Endothelial cell (in vitro differentiated cells): ENCODE results near the gene TMEM176B. TPM values are rescaled to one million over a fixed set of nuclear protein-coding genes. Genes with fewer than 3 reads are reported as not detected.

Source experiments
- DNase-seq: peaks from one replicate; pipeline ENCODE4 v3.0.0; 2021; ENCODE audit warnings: low spot score
- H3K27ac Mint-ChIP-seq: one replicate; pipeline ENCODE4 v1.8.0; 2021; ENCODE audit warnings: mixed read lengths, inconsistent platforms; ENCODE audit not compliant: unreplicated experiment
- H3K27me3 Mint-ChIP-seq: one replicate; pipeline ENCODE4 v1.8.0; 2021; ENCODE audit warnings: mild to moderate bottlenecking, moderate library complexity, mixed read lengths, inconsistent platforms; ENCODE audit not compliant: unreplicated experiment
- H3K36me3 Mint-ChIP-seq: one replicate; pipeline ENCODE4 v1.8.0; 2021; ENCODE audit warnings: mild to moderate bottlenecking, low read depth, mixed read lengths, inconsistent platforms; ENCODE audit not compliant: unreplicated experiment
- H3K4me1 Mint-ChIP-seq: one replicate; pipeline ENCODE4 v1.8.0; 2021; ENCODE audit warnings: mild to moderate bottlenecking, mixed read lengths, inconsistent platforms; ENCODE audit not compliant: unreplicated experiment
- H3K4me3 Mint-ChIP-seq: one replicate; pipeline ENCODE4 v1.8.0; 2021; ENCODE audit warnings: mild to moderate bottlenecking, mixed read lengths, inconsistent platforms; ENCODE audit not compliant: unreplicated experiment
- H3K9me3 Mint-ChIP-seq: one replicate; pipeline ENCODE4 v1.8.0; 2021; ENCODE audit warnings: mixed read lengths, inconsistent platforms; ENCODE audit not compliant: unreplicated experiment
- total RNA-seq: library from RNA; stranded (reverse); fragmentation: NEBNext Ultra II Directional; extraction: Animal tissue kit (Norgen Biotek cat#: 25700); gene quantifications from one replicate; pipeline ENCODE4 v1.2.1, GENCODE V29; 2021; ENCODE audit not compliant: unreplicated experiment
- TF ChIP-seq, protein P1 (sequence below): fragments of 200-600 bp; sonication (generic); IDR thresholded peaks from one replicate; pipeline ENCODE4 v1.5.0; 2021; ENCODE audit warnings: antibody characterized with exemption; ENCODE audit not compliant: unreplicated experiment

Gene TMEM176B
- total RNA-seq, 1 donor from 2014 or later, result 1.4 TPM

DNA sequence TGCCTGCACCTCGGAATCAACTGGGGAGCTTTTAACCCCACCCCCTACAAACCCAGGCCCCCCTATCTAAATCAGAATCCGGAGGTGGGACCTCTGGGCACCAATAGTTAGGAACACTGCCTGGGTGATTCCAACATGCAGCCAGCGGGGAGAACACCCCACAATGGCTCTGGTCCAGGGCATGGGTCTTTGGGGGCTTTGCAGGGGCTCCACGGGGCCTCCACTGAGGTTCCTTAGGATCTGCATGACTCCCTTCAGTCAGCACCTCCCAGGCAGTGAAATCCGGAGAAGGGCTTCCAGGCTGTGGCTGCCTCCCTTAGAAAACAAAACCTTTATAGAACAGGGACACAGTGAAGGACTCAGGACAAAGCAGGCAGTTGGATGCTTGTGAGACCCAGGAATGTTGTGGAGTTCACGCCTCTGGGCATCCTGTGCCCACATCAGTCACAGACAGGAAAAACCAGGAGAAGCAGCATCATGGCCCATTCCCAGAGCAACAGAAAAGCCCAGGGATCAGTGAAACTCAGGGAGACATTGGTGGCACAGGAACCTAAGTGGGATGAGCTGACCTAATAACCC is 35.6 kb upstream of the TMEM176B start:
- Mint-ChIP-seq H3K9me3 (no peaks in the 10 kb centered on the region), H3K27me3 (no peaks in the 10 kb centered on the region), H3K36me3 (no peaks in the 10 kb centered on the region), H3K4me1 (peaks cover 4% of the 10 kb centered on the region), H3K27ac (no peak overlapping the region), H3K4me3 (no peak overlapping the region)
- no peak for DNase-seq
- TF ChIP-seq, protein P1, sequence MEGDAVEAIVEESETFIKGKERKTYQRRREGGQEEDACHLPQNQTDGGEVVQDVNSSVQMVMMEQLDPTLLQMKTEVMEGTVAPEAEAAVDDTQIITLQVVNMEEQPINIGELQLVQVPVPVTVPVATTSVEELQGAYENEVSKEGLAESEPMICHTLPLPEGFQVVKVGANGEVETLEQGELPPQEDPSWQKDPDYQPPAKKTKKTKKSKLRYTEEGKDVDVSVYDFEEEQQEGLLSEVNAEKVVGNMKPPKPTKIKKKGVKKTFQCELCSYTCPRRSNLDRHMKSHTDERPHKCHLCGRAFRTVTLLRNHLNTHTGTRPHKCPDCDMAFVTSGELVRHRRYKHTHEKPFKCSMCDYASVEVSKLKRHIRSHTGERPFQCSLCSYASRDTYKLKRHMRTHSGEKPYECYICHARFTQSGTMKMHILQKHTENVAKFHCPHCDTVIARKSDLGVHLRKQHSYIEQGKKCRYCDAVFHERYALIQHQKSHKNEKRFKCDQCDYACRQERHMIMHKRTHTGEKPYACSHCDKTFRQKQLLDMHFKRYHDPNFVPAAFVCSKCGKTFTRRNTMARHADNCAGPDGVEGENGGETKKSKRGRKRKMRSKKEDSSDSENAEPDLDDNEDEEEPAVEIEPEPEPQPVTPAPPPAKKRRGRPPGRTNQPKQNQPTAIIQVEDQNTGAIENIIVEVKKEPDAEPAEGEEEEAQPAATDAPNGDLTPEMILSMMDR, result no peak

DNA sequence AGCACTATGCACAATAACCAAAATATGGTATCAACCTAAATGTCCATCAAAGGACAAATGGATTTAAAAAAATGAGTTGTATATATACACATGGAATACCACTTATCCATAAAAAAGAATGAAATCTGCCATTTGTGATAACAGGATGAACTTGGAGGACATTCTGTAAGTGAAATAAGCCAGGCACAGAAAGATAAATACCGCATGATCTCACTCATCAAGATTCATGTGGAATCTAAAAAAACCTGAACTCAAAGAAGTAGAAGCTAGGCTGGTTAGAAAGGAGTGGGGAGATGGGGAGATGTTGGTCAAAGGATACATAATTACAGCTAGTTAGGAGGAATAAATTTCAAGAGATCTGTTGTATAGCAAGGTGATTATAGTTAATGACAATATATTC is 34.9 kb upstream of the TMEM176B start:
- H3K27ac Mint-ChIP-seq, result no peak overlapping the region
- DNase-seq, result no peak
- H3K9me3 Mint-ChIP-seq, result no peaks in the 10 kb centered on the region
- no peak overlapping the region for H3K4me3 Mint-ChIP-seq
- H3K27me3 Mint-ChIP-seq, result no peaks in the 10 kb centered on the region
- no peaks in the 10 kb centered on the region for H3K36me3 Mint-ChIP-seq
- TF ChIP-seq, protein P1, result no peak
- no peaks in the 10 kb centered on the region for H3K4me1 Mint-ChIP-seq

DNA sequence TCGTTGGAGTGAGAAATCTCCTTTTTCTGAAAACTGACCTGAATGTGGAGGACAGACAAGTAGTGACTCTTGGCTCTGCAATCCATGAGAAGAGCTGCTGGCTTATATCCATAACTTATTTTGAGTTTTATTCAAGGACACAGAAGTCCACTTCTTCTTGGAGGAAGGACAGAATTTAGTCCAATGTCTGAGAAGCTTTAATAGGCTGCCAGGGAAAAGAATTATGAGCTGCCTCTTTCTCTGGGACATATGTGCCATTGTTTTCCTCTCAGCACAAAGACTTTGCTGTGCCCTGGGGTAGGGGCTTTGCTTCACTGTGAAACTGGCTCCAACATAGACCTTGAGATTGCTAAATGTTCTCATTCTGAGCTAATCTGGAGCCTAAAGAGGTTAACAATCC is 31.7 kb upstream of the TMEM176B start:
- no peak overlapping the region for H3K27ac Mint-ChIP-seq
- H3K9me3 Mint-ChIP-seq, result no peaks in the 10 kb centered on the region
- H3K36me3 Mint-ChIP-seq, result no peaks in the 10 kb centered on the region
- H3K27me3 Mint-ChIP-seq, result no peaks in the 10 kb centered on the region
- DNase-seq, result no peak
- H3K4me3 Mint-ChIP-seq, result no peak overlapping the region
- H3K4me1 Mint-ChIP-seq, result no peaks in the 10 kb centered on the region
- TF ChIP-seq, protein P1, result no peak

DNA sequence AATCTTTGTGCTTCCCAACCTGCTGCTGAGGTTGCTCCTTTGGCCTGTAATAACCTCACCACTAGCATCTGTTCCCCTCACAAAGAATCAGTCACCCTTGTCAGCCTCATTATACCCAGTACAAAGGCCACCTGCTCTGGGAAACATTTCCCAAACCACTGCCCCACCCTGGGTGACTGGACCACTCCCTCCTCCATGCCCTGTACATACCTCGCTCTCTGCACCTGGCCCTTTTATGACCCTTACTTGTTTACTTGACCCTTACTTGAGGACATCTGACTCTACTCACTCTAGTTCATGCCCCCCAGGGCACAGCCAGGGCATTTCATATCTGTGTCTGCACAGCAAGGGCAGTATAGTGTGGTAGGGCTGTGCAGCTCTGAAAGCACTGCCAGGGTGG is 30.8 kb upstream of the TMEM176B start:
- Mint-ChIP-seq H3K27ac (no peak overlapping the region), H3K4me1 (peaks cover 5% of the 10 kb centered on the region), H3K27me3 (peaks cover 3% of the 10 kb centered on the region), H3K9me3 (no peaks in the 10 kb centered on the region), H3K36me3 (peaks cover under 1% of the 10 kb centered on the region), H3K4me3 (no peak overlapping the region)
- TF ChIP-seq, protein P1, result no peak
- no peak for DNase-seq

DNA sequence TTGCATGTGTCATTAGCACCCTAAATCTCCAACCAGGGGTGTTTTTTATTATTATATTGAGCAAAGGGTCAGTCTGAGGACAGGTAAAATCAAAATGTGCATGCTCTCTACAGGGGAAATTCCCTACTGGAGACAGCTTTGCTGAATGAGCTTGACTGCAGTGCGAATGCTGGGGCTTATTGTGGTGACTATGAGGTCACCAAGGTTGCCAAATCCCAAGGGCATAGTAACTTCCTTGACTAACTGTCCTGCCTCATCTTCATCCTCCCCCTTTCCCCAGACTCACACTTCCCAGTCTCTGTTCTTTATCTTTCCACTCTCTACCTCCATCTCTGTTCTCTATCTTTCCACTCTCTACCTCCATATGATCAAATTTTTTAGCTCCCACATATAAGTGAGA is 29.3 kb upstream of the TMEM176B start:
- H3K4me3 Mint-ChIP-seq, result no peak overlapping the region
- TF ChIP-seq, protein P1, result no peak
- H3K27me3 Mint-ChIP-seq, result peaks cover 3% of the 10 kb centered on the region
- no peak overlapping the region for H3K27ac Mint-ChIP-seq
- DNase-seq, result no peak
- peaks cover 4% of the 10 kb centered on the region for H3K36me3 Mint-ChIP-seq
- H3K4me1 Mint-ChIP-seq, result peaks cover 5% of the 10 kb centered on the region
- no peaks in the 10 kb centered on the region for H3K9me3 Mint-ChIP-seq
